Brain microvascular endothelial cell (primary cell): ENCODE data around the gene C2orf49.

Experiments
- DNase-seq: peaks from one replicate; pipeline ENCODE4 v3.0.0-alpha.2; 2020
- H3K27ac ChIP-seq: fragments of 250-450 bp; sonication (Bioruptor Pico); 2 replicates; pipeline ENCODE4 v1.5.1; 2020; ENCODE audit warnings: mild to moderate bottlenecking, moderate library complexity
- H3K27me3 ChIP-seq: fragments of 250-450 bp; sonication (Bioruptor Pico); replicated peaks from 2 replicates; pipeline ENCODE4 v1.5.1; 2020; ENCODE audit warnings: mild to moderate bottlenecking
- H3K36me3 ChIP-seq: fragments of 250-450 bp; sonication (Bioruptor Pico); replicated peaks from 2 replicates; pipeline ENCODE4 v1.5.1; 2020; ENCODE audit warnings: mild to moderate bottlenecking
- H3K4me3 ChIP-seq: 2 replicates; pipeline ENCODE4 v1.5.1; 2011; ENCODE audit warnings: low read depth, mild to moderate bottlenecking, control low read depth, low read length, moderate library complexity
- CTCF ChIP-seq: IDR thresholded peaks from 2 replicates; pipeline ENCODE4 v1.5.1; 2011; ENCODE audit warnings: low read depth, mild to moderate bottlenecking, moderate library complexity, low read length, control low read depth, inconsistent platforms; ENCODE audit errors: missing control alignments
- in situ Hi-C: cut with HindIII; loops from 2 replicates; pipeline ENCODE4 v1.10.0; 2017; ENCODE audit warnings: low sequenced_read_pairs, low pct_ligation_motif_present

Gene C2orf49

GRCh38 chr2:105335469-105335868 is 1.9 kb upstream of the C2orf49 start:
- no peak for DNase-seq
- in situ Hi-C loops: no loop called here
- H3K4me3 ChIP-seq: no peak overlapping the region
- H3K36me3 ChIP-seq: peaks cover 8% of the 10 kb centered on the region
- H3K27me3 ChIP-seq: no peaks in the 10 kb centered on the region
- TF ChIP-seq CTCF: no peak
- no peak overlapping the region for H3K27ac ChIP-seq

GRCh38 chr2:105336786-105337121 is 586 bp upstream of the C2orf49 start:
- Histone ChIP-seq H3K27ac (peak overlapping the region; percentile 100), H3K36me3 (peaks cover 14% of the 10 kb centered on the region), H3K4me3 (peak overlapping the region; percentile 88), H3K27me3 (no peaks in the 10 kb centered on the region)
- in situ Hi-C loops: no loop called here
- TF ChIP-seq CTCF: no peak
- no peak for DNase-seq

GRCh38 chr2:105338020-105338385 is 663 bp downstream of the C2orf49 start:
- H3K27ac ChIP-seq: peak overlapping the region; percentile 100
- DNase-seq: no peak
- no peak for TF ChIP-seq CTCF
- H3K36me3 ChIP-seq: peaks cover 21% of the 10 kb centered on the region
- H3K4me3 ChIP-seq: peak overlapping the region; percentile 88
- in situ Hi-C loops: no loop called here
- no peaks in the 10 kb centered on the region for H3K27me3 ChIP-seq

- Histone ChIP-seq H3K27ac (no peak overlapping the region), H3K36me3 (peaks cover 24% of the 10 kb centered on the region), H3K4me3 (no peak overlapping the region), H3K27me3 (no peaks in the 10 kb centered on the region)
- in situ Hi-C loops: no loop called here
- no peak for TF ChIP-seq CTCF
- DNase-seq: no peak
These were observed 2.1 kb downstream of the C2orf49 start for GRCh38 chr2:105339414-105339813.

GRCh38 chr2:105344704-105345345 is 7.5 kb downstream of the C2orf49 start:
- DNase-seq: no peak

More at GRCh38 chr2:105344704-105345345, 7.5 kb downstream of the C2orf49 start:
- H3K36me3 ChIP-seq: peaks cover 56% of the 10 kb centered on the region
- H3K4me3 ChIP-seq: no peak overlapping the region
- TF ChIP-seq CTCF: peak; percentile 2
- no peak overlapping the region for H3K27ac ChIP-seq
- H3K27me3 ChIP-seq: no peaks in the 10 kb centered on the region
- in situ Hi-C loops: no loop called here
